Liver (tissue), 3 donors: ENCODE results near the gene VTCN1.

Experiments used
- ATF3 ChIP-seq: IDR thresholded peaks from 2 replicates; pipeline ENCODE4 v1.6.1; 2016; ENCODE audit warnings: antibody characterized with exemption
- CTCF ChIP-seq: fragments of 150-350 bp; IDR thresholded peaks from 2 replicates; pipeline ENCODE4 v1.5.1; 2017; ENCODE audit warnings: improper control_type of control experiment, low read depth, low read length; ENCODE audit not compliant: missing input control
- EGR1 ChIP-seq, 2 donors: IDR thresholded peaks; 2 replicates each; pipeline ENCODE4 v1.6.1; 2016 to 2018; ENCODE audit warnings: antibody characterized with exemption in 2 of 2, low read depth in 2 of 2
- FOXA2 ChIP-seq: IDR thresholded peaks from 2 replicates; pipeline ENCODE4 v1.6.1; 2016; ENCODE audit warnings: antibody characterized with exemption
- GABPA ChIP-seq, 2 donors: IDR thresholded peaks in 1 of 2; conservative IDR thresholded peaks in 1 of 2; 2 replicates each; pipeline ENCODE4 v1.6.1; 2016; ENCODE audit warnings: antibody characterized with exemption in 2 of 2, mild to moderate bottlenecking in 1 of 2, moderate library complexity in 1 of 2
- JUND ChIP-seq, 2 donors: IDR thresholded peaks; 2 replicates each; pipeline ENCODE4 v1.6.1; 2016; ENCODE audit warnings: antibody characterized with exemption in 2 of 2
- MAX ChIP-seq: IDR thresholded peaks from 2 replicates; pipeline ENCODE4 v1.6.1; 2016; ENCODE audit warnings: antibody characterized with exemption
- REST ChIP-seq: IDR thresholded peaks from 2 replicates; pipeline ENCODE4 v1.6.1; 2016; ENCODE audit warnings: antibody characterized with exemption, mild to moderate bottlenecking
- RXRA ChIP-seq, 2 donors: IDR thresholded peaks; 2 replicates each; pipeline ENCODE4 v1.6.1; 2017 to 2018; ENCODE audit warnings: antibody characterized with exemption in 2 of 2, mild to moderate bottlenecking in 1 of 2
- TAF1 ChIP-seq: conservative IDR thresholded peaks from 2 replicates; pipeline ENCODE4 v1.6.1; 2016; ENCODE audit warnings: antibody characterized with exemption, mild to moderate bottlenecking
- ZBTB33 ChIP-seq: IDR thresholded peaks from 2 replicates; pipeline ENCODE4 v1.6.1; 2016; ENCODE audit warnings: antibody characterized with exemption
- donor health status: healthy.
- donor health status: healthy.

- TF ChIP-seq TAF1 (no peak), REST (no peak), CTCF (no peak), ATF3 (no peak), JUND (IDR thresholded peaks at IDR 0.05) (no peak), MAX (no peak), EGR1 (IDR thresholded peaks at IDR 0.05; ENCODE audit: low read depth in 2 of 2) (no peak), RXRA (IDR thresholded peaks at IDR 0.05) (no peak), GABPA (IDR thresholded peaks at IDR 0.05 in 1 of 2, conservative IDR thresholded peaks at IDR 0.05 in 1 of 2) (no peak), FOXA2 (no peak), ZBTB33 (no peak)
Observed at GRCh38 chr1:117114877-117115276, 95.8 kb downstream of the VTCN1 start.
